DOHH2 (cell line): ENCODE data around the gene MYH11.
"Not testable (repeated sequence)": the region's sequence is repeated elsewhere in the genome, so short reads cannot be mapped to it uniquely, and the experiment has no call there.

Source experiments
- H3F3A ChIP-seq: fragments of 200-600 bp; sonication (generic), shearing (Covaris generic); 2 replicates; pipeline ENCODE4 v1.6.0; 2016; ENCODE audit warnings: antibody characterized with exemption, mild to moderate bottlenecking; ENCODE audit not compliant: control insufficient read depth, insufficient read depth
- H3K27ac ChIP-seq: fragments of 200-600 bp; sonication (generic); 2 replicates; pipeline ENCODE4 v1.5.1; 2014; ENCODE audit warnings: low read depth, mild to moderate bottlenecking, low read length, moderate library complexity
- H3K27me3 ChIP-seq: fragments of 200-600 bp; sonication (generic); 2 replicates; pipeline ENCODE4 v1.6.1; 2014; ENCODE audit warnings: mild to moderate bottlenecking, low read length, mixed read lengths; ENCODE audit not compliant: control insufficient read depth
- H3K36me3 ChIP-seq: fragments of 200-600 bp; sonication (generic); 2 replicates; pipeline ENCODE4 v1.6.1; 2014; ENCODE audit warnings: mild to moderate bottlenecking, low read length, moderate library complexity, mixed read lengths; ENCODE audit not compliant: control insufficient read depth
- H3K4me1 ChIP-seq: fragments of 200-600 bp; sonication (generic); 2 replicates; pipeline ENCODE4 v1.6.1; 2014; ENCODE audit warnings: mild to moderate bottlenecking, low read length, mixed read lengths; ENCODE audit not compliant: control insufficient read depth
- H3K4me2 ChIP-seq: fragments of 200-600 bp; sonication (generic); 2 replicates; pipeline ENCODE4 v1.6.0; 2014; ENCODE audit warnings: mild to moderate bottlenecking, low read length, moderate library complexity
- H3K4me3 ChIP-seq: fragments of 200-600 bp; sonication (generic); 2 replicates; pipeline ENCODE4 v1.5.1; 2014; ENCODE audit warnings: mild to moderate bottlenecking, low read length, mixed read lengths
- H3K79me2 ChIP-seq: fragments of 200-600 bp; sonication (generic); 2 replicates; pipeline ENCODE4 v1.6.1; 2014; ENCODE audit warnings: mild to moderate bottlenecking, low read length, mixed read lengths; ENCODE audit not compliant: control insufficient read depth
- H3K9me2 ChIP-seq: fragments of 200-600 bp; sonication (generic); replicated peaks from 2 replicates; pipeline ENCODE4 v1.6.1; 2014; ENCODE audit warnings: mild to moderate bottlenecking, low read length, mixed read lengths; ENCODE audit not compliant: control insufficient read depth
- H3K9me3 ChIP-seq: fragments of 200-600 bp; sonication (generic); 2 replicates; pipeline ENCODE4 v1.6.1; 2014; ENCODE audit warnings: antibody characterized with exemption, low read length, mixed read lengths; ENCODE audit not compliant: control insufficient read depth, insufficient read depth
- H4K20me1 ChIP-seq: fragments of 200-600 bp; sonication (generic); 2 replicates; pipeline ENCODE4 v1.6.0; 2014; ENCODE audit warnings: low read depth, mild to moderate bottlenecking, antibody characterized with exemption, low read length, moderate library complexity; ENCODE audit not compliant: control insufficient read depth, insufficient read depth
- CTCF ChIP-seq: fragments of 200-600 bp; sonication (generic); IDR thresholded peaks from one replicate; pipeline ENCODE4 v1.5.1; 2014; ENCODE audit warnings: antibody characterized with exemption, mild to moderate bottlenecking, low read depth, low read length; ENCODE audit not compliant: poor library complexity, severe bottlenecking
- EZH2phosphoT487 ChIP-seq: fragments of 200-600 bp; sonication (generic); IDR thresholded peaks from 2 replicates; pipeline ENCODE4 v1.6.1; 2017; ENCODE audit warnings: borderline replicate concordance, mild to moderate bottlenecking, antibody characterized with exemption, low read length, moderate library complexity, mixed read lengths

Gene MYH11

GRCh38 chr16:15732416-15732815 is 124.4 kb downstream of the MYH11 start:
- H3K9me2 ChIP-seq, result no peaks in the 10 kb centered on the region
- H3K79me2 ChIP-seq, result no peaks in the 10 kb centered on the region
- no peaks in the 10 kb centered on the region for H3F3A ChIP-seq
- no peak overlapping the region for H3K4me2 ChIP-seq
- H4K20me1 ChIP-seq, result no peaks in the 10 kb centered on the region
- H3K4me1 ChIP-seq, result no peaks in the 10 kb centered on the region
- H3K27me3 ChIP-seq, result no peaks in the 10 kb centered on the region
- TF ChIP-seq CTCF, result no peak
- no peak for TF ChIP-seq EZH2phosphoT487
- no peak overlapping the region for H3K4me3 ChIP-seq
- no peak overlapping the region for H3K27ac ChIP-seq
- no peaks in the 10 kb centered on the region for H3K36me3 ChIP-seq
- no peaks in the 10 kb centered on the region for H3K9me3 ChIP-seq

GRCh38 chr16:15729152-15729551 is 127.7 kb downstream of the MYH11 start:
- H3K9me2 ChIP-seq, result no peaks in the 10 kb centered on the region
- no peak overlapping the region for H3K4me3 ChIP-seq
- H3K27ac ChIP-seq, result no peak overlapping the region
- H3K4me2 ChIP-seq, result no peak overlapping the region
- peaks cover 11% of the 10 kb centered on the region for H3K36me3 ChIP-seq
- no peaks in the 10 kb centered on the region for H3K79me2 ChIP-seq
- H4K20me1 ChIP-seq, result no peaks in the 10 kb centered on the region
- H3F3A ChIP-seq, result no peaks in the 10 kb centered on the region
- H3K27me3 ChIP-seq, result no peaks in the 10 kb centered on the region
- no peak for TF ChIP-seq CTCF
- no peak for TF ChIP-seq EZH2phosphoT487
- no peaks in the 10 kb centered on the region for H3K9me3 ChIP-seq
- no peaks in the 10 kb centered on the region for H3K4me1 ChIP-seq

GRCh38 chr16:15727697-15728096 is 129.1 kb downstream of the MYH11 start:
- not testable (repeated sequence) for H3K79me2 ChIP-seq, H3K9me2 ChIP-seq, H3K9me3 ChIP-seq, H3K27me3 ChIP-seq, H3F3A ChIP-seq, H3K4me2 ChIP-seq, H3K4me3 ChIP-seq, H3K27ac ChIP-seq, H4K20me1 ChIP-seq, H3K4me1 ChIP-seq
- H3K36me3 ChIP-seq, result peaks cover 13% of the 10 kb centered on the region

GRCh38 chr16:15726715-15727114 is 130.1 kb downstream of the MYH11 start:
- peaks cover 13% of the 10 kb centered on the region for H3K36me3 ChIP-seq
- H3K27me3 ChIP-seq, result no peaks in the 10 kb centered on the region
- H3K27ac ChIP-seq, result no peak overlapping the region
- no peak overlapping the region for H3K4me2 ChIP-seq
- no peaks in the 10 kb centered on the region for H3K9me3 ChIP-seq
- H3K9me2 ChIP-seq, result no peaks in the 10 kb centered on the region
- no peaks in the 10 kb centered on the region for H4K20me1 ChIP-seq
- no peak for TF ChIP-seq CTCF
- no peak for TF ChIP-seq EZH2phosphoT487
- H3K4me3 ChIP-seq, result no peak overlapping the region
- H3K79me2 ChIP-seq, result no peaks in the 10 kb centered on the region
- no peaks in the 10 kb centered on the region for H3F3A ChIP-seq
- no peaks in the 10 kb centered on the region for H3K4me1 ChIP-seq
